HG02885 (cell line): ENCODE measurements around the gene SMIM11.
"Not testable (repeated sequence)": the region's sequence is repeated elsewhere in the genome, so short reads cannot be mapped to it uniquely, and the experiment has no call there.

Source experiments
- ATAC-seq: cut with Tn5 transposase; IDR thresholded peaks from one replicate; pipeline ENCODE4 v1.9.1; 2021; ENCODE audit warnings: mild to moderate bottlenecking; ENCODE audit not compliant: unreplicated experiment, poor library complexity

Gene SMIM11

GRCh38 chr21:34406676-34407075 lies 31.4 kb downstream of the SMIM11 start:
- ATAC-seq: not testable (repeated sequence)

GRCh38 chr21:34407294-34407693 lies 32.0 kb downstream of the SMIM11 start:
- not testable (repeated sequence) for ATAC-seq

- ATAC-seq: not testable (repeated sequence)
Observed at GRCh38 chr21:34417448-34418077, 42.3 kb downstream of the SMIM11 start.

DNA sequence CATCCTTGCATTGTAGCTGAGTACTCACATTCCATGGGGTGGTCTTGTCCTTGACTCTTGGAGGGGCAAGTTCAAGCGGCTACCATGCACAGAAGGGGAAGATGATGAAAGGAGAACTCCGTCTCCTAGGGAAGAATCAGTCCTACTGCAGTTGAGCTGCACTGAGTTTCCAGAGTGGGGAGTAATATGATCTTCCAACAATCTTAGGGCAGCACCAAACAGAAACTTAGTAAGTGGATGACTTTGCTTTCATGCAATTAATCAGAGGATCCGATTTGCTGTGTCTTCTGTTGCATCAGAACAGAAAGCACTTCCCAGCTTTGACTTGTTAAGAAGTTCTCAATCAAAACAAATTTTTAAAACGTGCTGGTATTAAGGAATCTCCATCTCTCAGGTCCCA lies 48.5 kb downstream of the SMIM11 start, which contains the start of gene SMIM34:
Gene SMIM34 (minus strand): TSS at position 147 of the 400 bp plus-strand sequence. CDS start 112 bp downstream, at position 35.
- not testable (repeated sequence) for ATAC-seq

GRCh38 chr21:34427339-34427738 lies 52.0 kb downstream of the SMIM11 start:
- not testable (repeated sequence) for ATAC-seq

GRCh38 chr21:34428441-34428840 lies 53.1 kb downstream of the SMIM11 start:
- not testable (repeated sequence) for ATAC-seq

DNA sequence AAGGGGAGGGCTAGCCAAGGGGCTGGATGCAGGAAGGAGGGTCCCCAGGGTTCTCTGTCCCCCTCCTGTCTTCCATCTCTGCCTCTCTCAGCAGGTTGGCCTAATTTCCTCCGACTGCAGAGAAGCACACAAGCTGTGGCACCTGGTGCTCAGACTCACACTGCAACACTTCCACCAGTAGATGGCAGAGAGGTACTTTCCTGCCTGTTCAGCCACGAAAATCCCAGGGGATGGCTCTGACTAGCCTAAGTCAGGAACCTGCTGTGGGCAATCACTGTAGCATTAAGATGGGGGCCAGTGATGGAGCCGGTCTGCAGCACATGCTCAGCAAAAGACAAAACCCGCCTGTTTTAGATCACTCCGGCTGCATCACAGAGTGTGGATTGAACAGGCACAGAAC lies 54.4 kb downstream of the SMIM11 start:
- ATAC-seq: not testable (repeated sequence)
